GM15510 (cell line): ENCODE measurements around the gene OBP2A.

Experiments used
- POLR2A ChIP-seq: IDR thresholded peaks from 3 replicates; pipeline ENCODE4 v1.6.1; 2011; ENCODE audit warnings: borderline replicate concordance; ENCODE audit not compliant: insufficient read length; ENCODE audit errors: extremely low read depth

The OBP2A gene

GRCh38 chr9:135580664-135581380 is 34.9 kb downstream of the OBP2A start:
- TF ChIP-seq POLR2A, result no peak

DNA sequence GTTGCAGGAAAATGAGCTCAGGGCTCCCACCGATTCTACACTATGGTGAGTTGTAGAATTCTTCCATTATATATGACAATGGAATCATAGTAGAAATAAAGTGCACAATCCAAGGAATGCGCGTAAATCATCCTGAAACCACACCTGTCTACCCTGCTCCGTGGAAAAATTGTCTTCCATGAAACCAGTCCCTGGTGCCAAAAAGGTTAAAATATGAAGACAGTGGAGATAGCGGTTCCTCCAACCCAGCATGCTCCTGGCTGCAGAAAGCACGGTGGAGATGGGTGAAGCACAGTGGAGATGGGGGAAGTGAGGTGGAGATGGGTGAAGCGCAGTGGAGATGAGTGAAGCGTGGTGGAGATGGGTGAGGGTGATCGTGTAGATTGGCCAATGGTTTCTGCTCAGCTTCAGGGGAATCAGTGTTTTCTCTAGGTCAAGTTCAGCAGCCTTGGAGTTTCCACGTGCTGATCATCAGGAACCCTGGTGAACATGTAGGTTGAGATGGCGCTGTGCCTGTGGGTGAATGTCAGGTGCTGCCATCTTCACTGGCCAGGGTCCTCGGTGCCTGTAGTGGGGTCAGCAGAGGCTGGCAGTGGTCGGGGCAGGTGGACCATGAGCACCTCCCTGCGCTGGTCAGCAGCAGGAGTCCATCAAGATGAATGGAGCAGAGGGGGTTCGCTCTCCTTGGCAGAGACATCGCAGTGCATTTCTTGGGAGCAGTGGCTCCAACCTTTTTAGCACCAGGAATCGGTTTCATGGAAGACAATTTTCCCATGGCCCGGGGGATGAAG is 35.9 kb downstream of the OBP2A start:
- no peak for TF ChIP-seq POLR2A

- TF ChIP-seq POLR2A, result no peak
These were observed 36.6 kb downstream of the OBP2A start for GRCh38 chr9:135582541-135582940.

DNA sequence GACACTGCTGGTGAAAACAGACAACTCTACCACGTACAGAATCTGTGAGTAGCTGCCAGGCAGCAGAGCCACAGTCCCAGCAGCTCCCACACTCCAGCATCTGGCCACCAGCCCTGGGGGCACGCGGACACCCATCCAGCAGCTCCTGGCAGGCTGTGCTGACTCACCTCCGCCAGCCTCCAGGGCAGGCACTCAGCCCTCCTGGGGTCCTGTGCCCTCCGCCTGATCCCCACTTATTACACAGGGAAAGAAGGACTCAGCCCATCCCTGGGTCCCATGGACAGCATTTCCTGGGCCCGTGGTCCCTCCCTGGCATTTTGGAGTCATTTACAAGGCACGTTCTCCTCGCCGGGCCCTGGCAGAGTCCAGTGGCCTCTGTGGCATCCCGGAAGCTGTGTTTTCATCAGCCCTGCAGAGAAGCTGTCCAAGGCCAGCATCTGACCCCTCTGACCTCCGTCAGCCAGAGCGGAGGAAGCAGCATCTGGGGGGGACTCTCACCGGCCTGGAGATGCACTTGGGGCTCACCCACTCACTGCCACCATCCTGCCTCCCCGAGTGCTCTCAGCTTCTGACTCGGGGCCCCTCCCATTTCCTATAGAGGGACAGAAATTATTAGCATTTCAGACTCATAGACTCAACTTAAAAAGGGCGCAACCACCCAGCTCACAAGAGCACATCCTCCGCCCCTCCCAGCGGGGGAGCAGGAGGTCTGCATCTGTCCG is 37.2 kb downstream of the OBP2A start:
- no peak for TF ChIP-seq POLR2A

DNA sequence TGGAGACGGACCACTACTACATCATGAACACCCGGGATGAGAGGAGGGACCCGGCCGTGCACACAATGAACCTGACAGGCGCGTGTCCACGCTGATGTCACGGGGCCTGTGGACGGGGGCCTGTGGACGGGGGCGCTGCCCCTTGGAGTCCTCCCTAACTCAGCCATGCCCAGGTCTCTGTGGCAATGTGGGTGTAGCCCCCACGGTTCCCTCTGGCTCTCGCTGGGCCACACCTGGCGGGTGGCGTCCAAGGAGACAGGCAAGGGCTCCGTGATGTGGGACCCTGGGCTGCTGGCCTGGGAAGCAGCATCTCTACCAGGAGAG is 37.7 kb downstream of the OBP2A start:
- no peak for TF ChIP-seq POLR2A

DNA sequence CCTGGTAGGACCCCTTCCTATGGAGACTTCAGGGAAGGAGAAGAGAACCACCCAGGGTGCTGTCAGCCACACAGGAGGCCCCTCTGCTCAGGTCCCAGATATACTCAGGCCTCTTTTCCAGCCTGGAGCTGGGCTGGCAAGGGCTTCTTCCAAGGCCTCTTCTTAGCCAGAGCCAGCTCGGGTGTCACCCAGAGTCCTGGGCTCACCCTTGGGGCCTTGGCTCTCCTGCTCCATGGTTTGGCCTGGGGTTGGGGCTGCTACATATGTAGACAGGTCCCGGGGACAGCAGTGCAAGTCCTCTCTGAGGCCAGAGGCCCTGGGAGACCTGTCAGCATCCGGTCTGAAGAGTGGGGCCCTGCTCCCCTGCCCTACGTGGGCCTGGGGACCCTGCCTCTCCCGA is 38.4 kb downstream of the OBP2A start:
- TF ChIP-seq POLR2A, result no peak

DNA sequence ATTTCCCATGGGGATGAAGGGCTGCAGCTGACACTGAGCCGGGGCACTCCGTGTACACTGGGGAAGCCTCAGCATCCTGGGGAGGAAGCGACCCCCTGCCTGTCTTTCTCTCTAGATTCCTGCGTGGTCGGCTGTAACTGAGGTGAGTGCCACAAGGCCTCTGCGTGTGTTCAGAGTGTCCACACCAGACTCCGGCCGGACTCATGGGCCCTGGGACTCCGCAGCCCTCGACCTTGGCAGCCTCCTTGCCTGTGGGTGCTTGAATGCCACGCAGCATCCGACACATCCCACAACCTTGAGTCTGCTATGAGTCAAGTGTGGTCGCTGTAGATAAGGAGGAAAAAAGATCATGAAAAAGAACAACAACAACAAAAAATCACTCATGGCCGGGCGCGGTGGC is 39.0 kb downstream of the OBP2A start:
- TF ChIP-seq POLR2A, result no peak

- TF ChIP-seq POLR2A, result no peak
These were observed 40.7 kb downstream of the OBP2A start for GRCh38 chr9:135586601-135587109.

DNA sequence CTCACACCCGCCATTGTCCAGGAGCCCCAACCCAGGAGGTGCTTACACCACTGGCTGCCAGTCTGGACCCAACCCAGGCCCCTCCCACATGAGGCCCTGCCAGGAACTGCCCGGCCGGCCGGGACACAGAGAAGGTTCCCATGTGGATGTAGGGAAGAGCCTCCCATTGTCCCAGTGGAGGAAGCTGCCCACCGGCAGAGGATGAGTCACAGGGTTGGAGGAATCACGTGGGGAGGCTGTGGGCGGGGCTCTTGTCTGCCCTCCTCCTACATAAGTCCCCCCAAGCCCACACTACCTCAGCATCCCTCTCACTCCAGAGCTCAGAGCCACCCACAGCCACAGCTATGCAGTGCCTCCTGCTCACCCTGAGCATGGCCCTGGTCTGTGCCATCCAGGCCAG is 41.7 kb downstream of the OBP2A start:
- TF ChIP-seq POLR2A, result no peak

DNA sequence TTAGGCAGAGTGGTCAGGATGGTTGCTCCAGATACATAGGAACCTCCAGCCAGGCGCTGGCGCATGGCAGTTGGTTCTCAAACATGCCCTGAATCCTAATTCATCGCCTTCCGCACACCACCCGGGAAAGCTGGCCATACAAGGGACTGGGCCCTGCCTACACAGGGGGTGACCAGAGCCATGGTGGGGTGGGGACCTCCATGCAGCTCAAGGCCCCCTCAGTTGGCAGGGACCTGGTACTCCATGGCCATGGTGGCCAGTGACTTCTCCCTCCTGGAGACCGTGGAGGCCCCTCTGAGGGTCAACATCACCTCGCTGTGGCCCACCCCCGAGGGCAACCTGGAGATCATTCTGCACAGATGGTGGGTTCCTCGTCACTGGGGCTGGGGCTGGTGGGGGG is 42.4 kb downstream of the OBP2A start:
- TF ChIP-seq POLR2A, result no peak

- no peak for TF ChIP-seq POLR2A
These were observed 43.1 kb downstream of the OBP2A start for GRCh38 chr9:135588886-135589595.

DNA sequence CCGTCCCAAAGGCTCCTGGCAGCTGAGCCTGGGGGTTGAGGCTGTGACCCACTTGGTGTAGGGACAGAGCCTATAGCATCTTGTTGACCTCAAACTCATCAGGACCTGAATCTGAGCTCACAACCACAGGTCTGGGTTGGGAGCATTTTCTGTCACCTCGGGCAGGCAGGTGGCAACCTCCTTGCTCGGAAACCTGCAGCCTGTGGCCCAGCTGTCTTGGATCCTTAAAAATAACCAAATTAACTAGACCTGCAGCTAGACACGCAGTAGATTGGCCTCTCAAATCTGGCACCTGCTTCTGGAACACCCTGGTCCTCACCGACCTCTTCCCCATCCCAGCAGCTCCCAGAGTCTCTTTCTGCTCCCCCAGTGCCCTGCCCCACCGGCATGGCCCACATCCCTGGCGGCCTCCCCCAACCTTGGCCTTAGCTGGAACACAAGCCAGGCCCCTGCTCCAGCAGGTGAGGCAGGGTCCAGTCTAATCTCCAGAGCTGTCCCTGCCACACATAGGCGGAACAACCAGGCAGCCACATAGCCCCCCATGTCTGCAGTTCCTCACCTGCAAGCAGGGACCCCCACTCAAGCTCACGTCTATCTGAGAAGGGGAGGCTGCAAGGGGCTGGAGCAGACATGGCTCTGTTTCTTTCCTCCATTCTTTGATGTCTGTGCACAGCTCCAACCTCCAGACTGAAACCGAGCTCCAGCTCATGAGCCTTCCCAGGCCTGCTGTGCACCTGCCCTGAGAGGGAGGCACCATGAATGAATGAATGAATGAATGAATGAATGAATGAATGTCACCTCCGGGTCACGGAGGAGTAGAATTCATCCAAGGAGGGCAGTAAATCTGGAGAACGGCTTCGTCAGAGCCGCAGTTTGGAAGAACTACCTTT is 43.9 kb downstream of the OBP2A start:
- no peak for TF ChIP-seq POLR2A

GRCh38 chr9:135590486-135591079 is 44.7 kb downstream of the OBP2A start:
- TF ChIP-seq POLR2A, result no peak

GRCh38 chr9:135591506-135592330 is 45.8 kb downstream of the OBP2A start:
- TF ChIP-seq POLR2A, result no peak

- no peak for TF ChIP-seq POLR2A
These were observed 46.3 kb downstream of the OBP2A start for GRCh38 chr9:135592331-135592590.
